HCT116 (cell line): Measurements from ENCODE around the gene ICAM1. TPM values are rescaled to one million over a fixed set of nuclear protein-coding genes. Genes with fewer than 3 reads are reported as not detected.

Experiments used
- ATAC-seq: fragments of 200-7000 bp; cut with Tn5 transposase; 2 replicates; pipeline ENCODE4 v1.9.1; 2020; ENCODE audit warnings: mild to moderate bottlenecking, moderate library complexity
- BruUV-seq: library from RNA; stranded (reverse); fragments of 400-500 nt; replicated peaks from 2 replicates; lab custom pipeline; 2021; lab: Mats Ljungman, UMichigan
- CTCF ChIA-PET: fragments of 300-600 bp; sonication (Branson Sonifier 250); formaldehyde crosslinking; loops from one replicate; lab custom pipeline; 2021; ENCODE audit warnings: antibody characterized with exemption; lab: Charles Lee
- POLR2A ChIA-PET: fragments of 300-600, 350-600 bp; sonication (Branson Sonifier 250); formaldehyde crosslinking; loops from one replicate; lab custom pipeline; 2021; ENCODE audit warnings: antibody characterized with exemption; lab: Charles Lee
- RAD21 ChIA-PET, 2 experiments: fragments of 300-600 bp; sonication (Branson Sonifier 250); formaldehyde crosslinking; loops; one replicate each; lab custom pipeline; 2023; ENCODE audit warnings: low total read pairs in 2 of 2; ENCODE audit not compliant: uncharacterized antibody in 2 of 2, unreplicated experiment in 2 of 2, low non-redundant PET in 1 of 2; lab: Charles Lee
- DNase-seq: peaks from one replicate; pipeline ENCODE4 v3.0.0-alpha.2; 2010; ENCODE audit warnings: low read depth, low spot score
- H2AFZ ChIP-seq: fragments of 200-600 bp; shearing (Covaris generic), sonication (generic); 2 replicates; pipeline ENCODE4 v1.6.1; 2017; ENCODE audit warnings: low read depth, mixed run types, mixed read lengths, antibody characterized with exemption, low read length; ENCODE audit not compliant: poor library complexity, severe bottlenecking
- H3K27ac ChIP-seq: 2 replicates; pipeline ENCODE4 v1.5.1; 2012; ENCODE audit warnings: low read depth, low read length
- H3K27me3 ChIP-seq: fragments of 200-600 bp; sonication (generic); 2 replicates; pipeline ENCODE4 v1.6.1; 2016; ENCODE audit warnings: mixed run types, low read length, mixed read lengths; ENCODE audit not compliant: insufficient read depth
- H3K36me3 ChIP-seq, 2 experiments: fragments of 200-500 bp in 1 of 2; fragments of 200-600 bp in 1 of 2; sonication (Bioruptor generic) in 1 of 2; sonication (generic) in 1 of 2; 2 replicates each; pipeline versions ENCODE4 v1.5.1 to v1.6.1; 2014 to 2016; ENCODE audit warnings: low read length in 2 of 2, inconsistent platforms in 1 of 2, mixed read lengths in 1 of 2, mixed run types in 1 of 2; ENCODE audit not compliant: insufficient read depth in 2 of 2, control insufficient read depth in 1 of 2
- H3K4me1 ChIP-seq, 2 experiments: fragments of 200-600 bp in 1 of 2; sonication (generic) in 1 of 2; 2 replicates each; pipeline versions ENCODE4 v1.5.1 to v1.6.1; 2012 to 2017; ENCODE audit warnings: low read length in 2 of 2, inconsistent platforms in 1 of 2, mild to moderate bottlenecking in 1 of 2, mixed read lengths in 1 of 2, mixed run types in 1 of 2, moderate library complexity in 1 of 2; ENCODE audit not compliant: insufficient read depth in 2 of 2, control insufficient read depth in 1 of 2
- H3K4me2 ChIP-seq: fragments of 200-600 bp; sonication (generic); 2 replicates; pipeline ENCODE4 v1.6.1; 2017; ENCODE audit warnings: mixed run types, low read length, mixed read lengths
- H3K4me3 ChIP-seq, 2 experiments: fragments of 200-600 bp in 1 of 2; sonication (generic) in 1 of 2; replicated peaks in 1 of 2; 2 replicates each; pipeline ENCODE4 v1.5.1; 2011 to 2016; ENCODE audit warnings: low read length in 2 of 2, control low read depth in 1 of 2, low read depth in 1 of 2, mild to moderate bottlenecking in 1 of 2, mixed read lengths in 1 of 2, mixed run types in 1 of 2
- H3K79me2 ChIP-seq: fragments of 200-600 bp; sonication (generic); 2 replicates; pipeline ENCODE4 v1.6.1; 2017; ENCODE audit warnings: mild to moderate bottlenecking, mixed run types, low read length, moderate library complexity, mixed read lengths; ENCODE audit not compliant: insufficient read depth
- H3K9ac ChIP-seq: fragments of 200-600 bp; sonication (generic); 2 replicates; pipeline ENCODE4 v1.6.1; 2016; ENCODE audit warnings: low read length, mixed read lengths
- H3K9me2 ChIP-seq: fragments of 200-600 bp; sonication (generic), shearing (Covaris generic); 2 replicates; pipeline ENCODE4 v1.6.1; 2017; ENCODE audit warnings: mixed run types, mild to moderate bottlenecking, moderate library complexity; ENCODE audit not compliant: insufficient read depth
- H3K9me3 ChIP-seq, 2 experiments: fragments of 200-500 bp in 1 of 2; fragments of 200-600 bp in 1 of 2; sonication (Bioruptor generic) in 1 of 2; sonication (generic) in 1 of 2; 2 replicates each; pipeline ENCODE4 v1.6.1; 2014 to 2017; ENCODE audit warnings: low read length in 2 of 2, mixed read lengths in 2 of 2, inconsistent platforms in 1 of 2, low read depth in 1 of 2, mild to moderate bottlenecking in 1 of 2, mixed run types in 1 of 2, moderate library complexity in 1 of 2; ENCODE audit not compliant: control insufficient read depth in 1 of 2, insufficient read depth in 1 of 2
- H4K20me1 ChIP-seq: fragments of 200-600 bp; sonication (generic), shearing (Covaris generic); 2 replicates; pipeline ENCODE4 v1.6.1; 2017; ENCODE audit warnings: mixed run types, mild to moderate bottlenecking, moderate library complexity; ENCODE audit not compliant: insufficient read depth
- ELF1 ChIP-seq: IDR thresholded peaks from 2 replicates; pipeline ENCODE4 v1.6.1; 2012; ENCODE audit warnings: low read depth, borderline replicate concordance
- EZH2 ChIP-seq: fragments of 200-600 bp; sonication (generic); IDR thresholded peaks from 2 replicates; pipeline ENCODE4 v1.6.1; 2017; ENCODE audit warnings: antibody characterized with exemption, mixed run types
- EZH2phosphoT487 ChIP-seq: fragments of 200-600 bp; IDR thresholded peaks from 2 replicates; pipeline ENCODE4 v1.6.1; 2018; ENCODE audit warnings: antibody characterized with exemption, borderline replicate concordance
- FOSL1 ChIP-seq: IDR thresholded peaks from 2 replicates; pipeline ENCODE4 v1.6.1; 2012; ENCODE audit warnings: low read depth
- JUND ChIP-seq: IDR thresholded peaks from 2 replicates; pipeline ENCODE4 v1.6.1; 2012
- POLR2AphosphoS5 ChIP-seq: IDR thresholded peaks from 2 replicates; pipeline ENCODE4 v1.6.1; 2011; ENCODE audit warnings: mild to moderate bottlenecking, low read depth, low read length, moderate library complexity
- SRF ChIP-seq: IDR thresholded peaks from 2 replicates; pipeline ENCODE4 v1.6.1; 2012; ENCODE audit warnings: low read depth
- TCF7L2 ChIP-seq: IDR thresholded peaks from 2 replicates; pipeline ENCODE4 v1.7.0; 2011; ENCODE audit warnings: borderline replicate concordance, inconsistent platforms; ENCODE audit not compliant: insufficient read depth, insufficient read length; ENCODE audit errors: extremely low read depth
- YY1 ChIP-seq: IDR thresholded peaks from 2 replicates; pipeline ENCODE4 v1.6.1; 2011; ENCODE audit warnings: low read length, low read depth, moderate library complexity, mild to moderate bottlenecking; ENCODE audit not compliant: insufficient replicate concordance; ENCODE audit errors: extremely low read depth
- ZFX ChIP-seq: fragments of 450-650 bp; IDR thresholded peaks from 2 replicates; pipeline ENCODE4 v1.6.1; 2017
- ZNF274 ChIP-seq: fragments of 200-500 bp; sonication (Bioruptor generic); IDR thresholded peaks from 2 replicates; pipeline ENCODE4 v1.6.1; 2014; ENCODE audit warnings: mild to moderate bottlenecking, low read depth, low read length, inconsistent platforms
- intact Hi-C: fragments of 100-400 bp; cut with micrococcal nuclease; formaldehyde crosslinking; loops from 2 replicates; pipeline ENCODE4 v1.10.0; 2022
- total RNA-seq: library from RNA; stranded (reverse); gene quantifications from one replicate; pipeline ENCODE4 v1.2.1, GENCODE V29; 2021; ENCODE audit not compliant: unreplicated experiment
- TF ChIP-seq, protein P1 (sequence below): IDR thresholded peaks from 2 replicates; pipeline ENCODE4 v1.6.1; 2011; ENCODE audit warnings: mild to moderate bottlenecking, low read length, moderate library complexity; ENCODE audit not compliant: insufficient replicate concordance; ENCODE audit errors: extremely low read depth
- TF ChIP-seq, protein P2 (sequence below), 3 experiments: fragments of 200-600 bp in 1 of 3; sonication (generic) in 1 of 3; IDR thresholded peaks in 2 of 3; conservative IDR thresholded peaks in 1 of 3; 2 replicates each; pipeline ENCODE4 v1.5.1; 2012 to 2017; ENCODE audit warnings: low read depth in 2 of 3, low read length in 2 of 3, antibody characterized with exemption in 1 of 3, borderline replicate concordance in 1 of 3, control low read depth in 1 of 3, mild to moderate bottlenecking in 1 of 3, mixed read lengths in 1 of 3, mixed run types in 1 of 3, moderate library complexity in 1 of 3; ENCODE audit not compliant: insufficient read depth in 1 of 3
- TF ChIP-seq, protein P3 (sequence below): IDR thresholded peaks from 2 replicates; pipeline ENCODE4 v1.6.1; 2012; ENCODE audit warnings: low read depth
- TF ChIP-seq, protein P4 (sequence below): IDR thresholded peaks from 2 replicates; pipeline ENCODE4 v1.6.1; 2012

Gene ICAM1
- total RNA-seq, 1 experiment from 2014 or later = 5.0 TPM

DNA sequence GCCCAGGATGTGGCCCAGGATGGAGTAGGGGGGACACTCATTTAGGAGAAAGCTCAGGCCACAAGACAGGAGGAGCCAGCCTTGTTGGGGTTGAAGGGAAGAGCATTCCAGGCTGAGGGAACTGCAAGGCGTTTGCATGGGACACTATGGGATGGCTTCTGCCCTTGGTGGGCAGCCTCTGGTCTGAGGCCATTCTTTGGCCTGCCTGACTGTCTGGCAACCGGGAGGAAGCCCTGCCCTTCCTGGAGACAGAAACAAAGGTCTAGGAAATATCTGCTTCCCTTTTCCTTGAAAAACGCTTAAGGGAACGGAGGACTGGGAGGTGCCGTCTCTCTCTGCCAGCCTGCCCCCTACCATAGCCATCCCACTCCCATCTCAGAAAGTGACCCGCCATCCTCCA is 2.8 kb upstream of the ICAM1 start:
- Histone ChIP-seq H3K4me1 (peaks cover 7 to 22% of the 10 kb centered on the region in 2 experiments; a peak in 3 of 4 replicates), H4K20me1 (no peaks in the 10 kb centered on the region), H3K36me3 (no peaks in the 10 kb centered on the region), H2AFZ (no peak overlapping the region), H3K27ac (no peak overlapping the region), H3K9ac (no peak overlapping the region), H3K4me3 (no peak overlapping the region), H3K79me2 (no peaks in the 10 kb centered on the region), H3K27me3 (no peaks in the 10 kb centered on the region), H3K9me3 (no peaks in the 10 kb centered on the region), H3K4me2 (no peak overlapping the region), H3K9me2 (no peaks in the 10 kb centered on the region)
- RAD21 ChIA-PET = interaction anchor here in 1 of 2 experiments (1.7 kb wide), 1 partner anchor 9 kb away, joined by 6 read pairs; no protein-coding TSS in a partner anchor
- no TSS peak for BruUV-seq
- POLR2A ChIA-PET = interaction anchor here (2.0 kb wide), 1 partner anchor 9 kb away, joined by 5 read pairs; no protein-coding TSS in a partner anchor
- ATAC-seq = no peak
- CTCF ChIA-PET = interaction anchor here (0.8 to 7.2 kb wide), 3 partner anchors 8 to 120 kb away, joined by 3 to 131 read pairs (median 12); no protein-coding TSS in a partner anchor
- TF ChIP-seq, protein P1, sequence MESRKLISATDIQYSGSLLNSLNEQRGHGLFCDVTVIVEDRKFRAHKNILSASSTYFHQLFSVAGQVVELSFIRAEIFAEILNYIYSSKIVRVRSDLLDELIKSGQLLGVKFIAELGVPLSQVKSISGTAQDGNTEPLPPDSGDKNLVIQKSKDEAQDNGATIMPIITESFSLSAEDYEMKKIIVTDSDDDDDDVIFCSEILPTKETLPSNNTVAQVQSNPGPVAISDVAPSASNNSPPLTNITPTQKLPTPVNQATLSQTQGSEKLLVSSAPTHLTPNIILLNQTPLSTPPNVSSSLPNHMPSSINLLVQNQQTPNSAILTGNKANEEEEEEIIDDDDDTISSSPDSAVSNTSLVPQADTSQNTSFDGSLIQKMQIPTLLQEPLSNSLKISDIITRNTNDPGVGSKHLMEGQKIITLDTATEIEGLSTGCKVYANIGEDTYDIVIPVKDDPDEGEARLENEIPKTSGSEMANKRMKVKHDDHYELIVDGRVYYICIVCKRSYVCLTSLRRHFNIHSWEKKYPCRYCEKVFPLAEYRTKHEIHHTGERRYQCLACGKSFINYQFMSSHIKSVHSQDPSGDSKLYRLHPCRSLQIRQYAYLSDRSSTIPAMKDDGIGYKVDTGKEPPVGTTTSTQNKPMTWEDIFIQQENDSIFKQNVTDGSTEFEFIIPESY = no peak
- TF ChIP-seq POLR2AphosphoS5 (no peak), JUND (no peak), ZFX (no peak), SRF (no peak), ZNF274 (no peak), ELF1 (no peak), TCF7L2 (no peak), YY1 (no peak), EZH2 (no peak), EZH2phosphoT487 (no peak), FOSL1 (no peak)
- TF ChIP-seq, protein P2, sequence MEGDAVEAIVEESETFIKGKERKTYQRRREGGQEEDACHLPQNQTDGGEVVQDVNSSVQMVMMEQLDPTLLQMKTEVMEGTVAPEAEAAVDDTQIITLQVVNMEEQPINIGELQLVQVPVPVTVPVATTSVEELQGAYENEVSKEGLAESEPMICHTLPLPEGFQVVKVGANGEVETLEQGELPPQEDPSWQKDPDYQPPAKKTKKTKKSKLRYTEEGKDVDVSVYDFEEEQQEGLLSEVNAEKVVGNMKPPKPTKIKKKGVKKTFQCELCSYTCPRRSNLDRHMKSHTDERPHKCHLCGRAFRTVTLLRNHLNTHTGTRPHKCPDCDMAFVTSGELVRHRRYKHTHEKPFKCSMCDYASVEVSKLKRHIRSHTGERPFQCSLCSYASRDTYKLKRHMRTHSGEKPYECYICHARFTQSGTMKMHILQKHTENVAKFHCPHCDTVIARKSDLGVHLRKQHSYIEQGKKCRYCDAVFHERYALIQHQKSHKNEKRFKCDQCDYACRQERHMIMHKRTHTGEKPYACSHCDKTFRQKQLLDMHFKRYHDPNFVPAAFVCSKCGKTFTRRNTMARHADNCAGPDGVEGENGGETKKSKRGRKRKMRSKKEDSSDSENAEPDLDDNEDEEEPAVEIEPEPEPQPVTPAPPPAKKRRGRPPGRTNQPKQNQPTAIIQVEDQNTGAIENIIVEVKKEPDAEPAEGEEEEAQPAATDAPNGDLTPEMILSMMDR (IDR thresholded peaks at IDR 0.05 in 2 of 3, conservative IDR thresholded peaks at IDR 0.05 in 1 of 3; ENCODE audit: borderline replicate concordance in 1 of 3, insufficient read depth in 1 of 3, low read depth in 2 of 3, low read length in 2 of 3) = no peak
- TF ChIP-seq, protein P3, sequence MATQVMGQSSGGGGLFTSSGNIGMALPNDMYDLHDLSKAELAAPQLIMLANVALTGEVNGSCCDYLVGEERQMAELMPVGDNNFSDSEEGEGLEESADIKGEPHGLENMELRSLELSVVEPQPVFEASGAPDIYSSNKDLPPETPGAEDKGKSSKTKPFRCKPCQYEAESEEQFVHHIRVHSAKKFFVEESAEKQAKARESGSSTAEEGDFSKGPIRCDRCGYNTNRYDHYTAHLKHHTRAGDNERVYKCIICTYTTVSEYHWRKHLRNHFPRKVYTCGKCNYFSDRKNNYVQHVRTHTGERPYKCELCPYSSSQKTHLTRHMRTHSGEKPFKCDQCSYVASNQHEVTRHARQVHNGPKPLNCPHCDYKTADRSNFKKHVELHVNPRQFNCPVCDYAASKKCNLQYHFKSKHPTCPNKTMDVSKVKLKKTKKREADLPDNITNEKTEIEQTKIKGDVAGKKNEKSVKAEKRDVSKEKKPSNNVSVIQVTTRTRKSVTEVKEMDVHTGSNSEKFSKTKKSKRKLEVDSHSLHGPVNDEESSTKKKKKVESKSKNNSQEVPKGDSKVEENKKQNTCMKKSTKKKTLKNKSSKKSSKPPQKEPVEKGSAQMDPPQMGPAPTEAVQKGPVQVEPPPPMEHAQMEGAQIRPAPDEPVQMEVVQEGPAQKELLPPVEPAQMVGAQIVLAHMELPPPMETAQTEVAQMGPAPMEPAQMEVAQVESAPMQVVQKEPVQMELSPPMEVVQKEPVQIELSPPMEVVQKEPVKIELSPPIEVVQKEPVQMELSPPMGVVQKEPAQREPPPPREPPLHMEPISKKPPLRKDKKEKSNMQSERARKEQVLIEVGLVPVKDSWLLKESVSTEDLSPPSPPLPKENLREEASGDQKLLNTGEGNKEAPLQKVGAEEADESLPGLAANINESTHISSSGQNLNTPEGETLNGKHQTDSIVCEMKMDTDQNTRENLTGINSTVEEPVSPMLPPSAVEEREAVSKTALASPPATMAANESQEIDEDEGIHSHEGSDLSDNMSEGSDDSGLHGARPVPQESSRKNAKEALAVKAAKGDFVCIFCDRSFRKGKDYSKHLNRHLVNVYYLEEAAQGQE = no peak
- TF ChIP-seq, protein P4, sequence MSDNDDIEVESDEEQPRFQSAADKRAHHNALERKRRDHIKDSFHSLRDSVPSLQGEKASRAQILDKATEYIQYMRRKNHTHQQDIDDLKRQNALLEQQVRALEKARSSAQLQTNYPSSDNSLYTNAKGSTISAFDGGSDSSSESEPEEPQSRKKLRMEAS = no peak
- intact Hi-C loops = no loop called here
- DNase-seq = no peak
